Stimulated activated CD4-positive, alpha-beta T cell treated with anti-CD3 and anti-CD28 coated beads, Interleukin-1b, Interleukin-23, amount 100 ng/mL, for 24 hours (primary cell): ENCODE data around the gene TRMU.

Source experiments
- DNase-seq, 4 experiments: peaks; one replicate each; pipeline ENCODE4 v3.0.0-alpha.2; 2020; ENCODE audit warnings: low read depth in 4 of 4, low spot score in 1 of 4

Gene TRMU

GRCh38 chr22:46335201-46336118 lies at the start of gene TRMU:
TRMU (plus strand) TSS chr22:46335714; CDS start chr22:46335765, 51 bp downstream.
- peak; percentile 45 to 70 (median 56) for DNase-seq

GRCh38 chr22:46286006-46286405 lies 49.5 kb upstream of the TRMU start:
- DNase-seq, result no peak

- no peak for DNase-seq
Observed at GRCh38 chr22:46286941-46287872, 48.3 kb upstream of the TRMU start.

GRCh38 chr22:46287873-46288751 lies 47.4 kb upstream of the TRMU start:
- no peak for DNase-seq

- no peak for DNase-seq
Observed at GRCh38 chr22:46288846-46289243, 46.7 kb upstream of the TRMU start.

GRCh38 chr22:46289244-46289891 lies 46.1 kb upstream of the TRMU start:
- DNase-seq, result no peak

- no peak for DNase-seq
Observed at GRCh38 chr22:46290121-46290842, 45.2 kb upstream of the TRMU start.

GRCh38 chr22:46290843-46291785 lies 44.4 kb upstream of the TRMU start:
- no peak for DNase-seq

GRCh38 chr22:46292173-46292572 lies 43.3 kb upstream of the TRMU start:
- DNase-seq, result no peak

- no peak for DNase-seq
Observed at GRCh38 chr22:46292732-46293131, 42.8 kb upstream of the TRMU start.

GRCh38 chr22:46293577-46294260 lies 41.8 kb upstream of the TRMU start:
- no peak for DNase-seq

GRCh38 chr22:46294784-46295183 lies 40.7 kb upstream of the TRMU start:
- no peak for DNase-seq

- DNase-seq, result no peak
Observed at GRCh38 chr22:46295277-46295971, 40.1 kb upstream of the TRMU start.

GRCh38 chr22:46296257-46297150 lies 39.0 kb upstream of the TRMU start, which contains the start of gene GTSE1:
GTSE1 (plus strand) TSS chr22:46296870; CDS start chr22:46297401, 531 bp downstream.
- DNase-seq, result peak; percentile 88 to 96 (median 92)

GRCh38 chr22:46297151-46297812 lies 38.2 kb upstream of the TRMU start:
- DNase-seq, result peak in 1 of 4 experiments; percentile 8

GRCh38 chr22:46299101-46299500 lies 36.4 kb upstream of the TRMU start:
- DNase-seq, result no peak
